ENCODE data around the gene TDRD9.
"Not testable (repeated sequence)": the region's sequence is repeated elsewhere in the genome, so short reads cannot be mapped to it uniquely, and the experiment has no call there.

Gene TDRD9

GRCh38 chr14:103886304-103887169 lies 41.7 kb upstream of the TDRD9 start:
- Histone ChIP-seq H3K36me3 (ENCODE audit: control insufficient read depth, insufficient read depth, low read length) (no peaks in the 10 kb centered on the region), H3K4me3 (ENCODE audit: low read depth, low read length) (no peak overlapping the region), H3K9me3 (ENCODE audit: control insufficient read depth, insufficient read depth, low read length) (no peaks in the 10 kb centered on the region), H3K9ac (ENCODE audit: low read depth, low read length) (no peak overlapping the region), H3K4me1 (ENCODE audit: control insufficient read depth, insufficient read depth, low read length) (no peaks in the 10 kb centered on the region), H3K27me3 (ENCODE audit: control insufficient read depth, insufficient read depth, low read length) (no peaks in the 10 kb centered on the region)

- H3K27me3 ChIP-seq (ENCODE audit: control insufficient read depth, insufficient read depth, low read length): no peaks in the 10 kb centered on the region
- no peak overlapping the region for H3K9ac ChIP-seq (ENCODE audit: low read depth, low read length)
- no peak overlapping the region for H3K4me3 ChIP-seq (ENCODE audit: low read depth, low read length)
- no peaks in the 10 kb centered on the region for H3K9me3 ChIP-seq (ENCODE audit: control insufficient read depth, insufficient read depth, low read length)
- no peaks in the 10 kb centered on the region for H3K4me1 ChIP-seq (ENCODE audit: control insufficient read depth, insufficient read depth, low read length)
- H3K36me3 ChIP-seq (ENCODE audit: control insufficient read depth, insufficient read depth, low read length): no peaks in the 10 kb centered on the region
Observed at GRCh38 chr14:103887170-103887501, 41.1 kb upstream of the TDRD9 start.

- Histone ChIP-seq H3K9ac (ENCODE audit: low read depth, low read length) (no peak overlapping the region), H3K4me1 (ENCODE audit: control insufficient read depth, insufficient read depth, low read length) (no peaks in the 10 kb centered on the region), H3K4me3 (ENCODE audit: low read depth, low read length) (no peak overlapping the region), H3K9me3 (ENCODE audit: control insufficient read depth, insufficient read depth, low read length) (no peaks in the 10 kb centered on the region), H3K36me3 (ENCODE audit: control insufficient read depth, insufficient read depth, low read length) (no peaks in the 10 kb centered on the region), H3K27me3 (ENCODE audit: control insufficient read depth, insufficient read depth, low read length) (no peaks in the 10 kb centered on the region)
Observed at GRCh38 chr14:103887557-103888115, 40.6 kb upstream of the TDRD9 start.

GRCh38 chr14:103889002-103889312 lies 39.3 kb upstream of the TDRD9 start:
- H3K27me3 ChIP-seq (ENCODE audit: control insufficient read depth, insufficient read depth, low read length); H3K4me3 ChIP-seq (ENCODE audit: low read depth, low read length); H3K4me1 ChIP-seq (ENCODE audit: control insufficient read depth, insufficient read depth, low read length); H3K9ac ChIP-seq (ENCODE audit: low read depth, low read length); H3K9me3 ChIP-seq (ENCODE audit: control insufficient read depth, insufficient read depth, low read length); H3K36me3 ChIP-seq (ENCODE audit: control insufficient read depth, insufficient read depth, low read length): not testable (repeated sequence)

- Histone ChIP-seq H3K4me3 (ENCODE audit: low read depth, low read length) (no peak overlapping the region), H3K9me3 (ENCODE audit: control insufficient read depth, insufficient read depth, low read length) (no peaks in the 10 kb centered on the region), H3K4me1 (ENCODE audit: control insufficient read depth, insufficient read depth, low read length) (no peaks in the 10 kb centered on the region), H3K36me3 (ENCODE audit: control insufficient read depth, insufficient read depth, low read length) (no peaks in the 10 kb centered on the region), H3K9ac (ENCODE audit: low read depth, low read length) (no peak overlapping the region), H3K27me3 (ENCODE audit: control insufficient read depth, insufficient read depth, low read length) (no peaks in the 10 kb centered on the region)
Observed at GRCh38 chr14:103889313-103890051, 38.8 kb upstream of the TDRD9 start.

GRCh38 chr14:103890052-103890371 lies 38.2 kb upstream of the TDRD9 start:
- Histone ChIP-seq H3K4me3 (ENCODE audit: low read depth, low read length) (no peak overlapping the region), H3K4me1 (ENCODE audit: control insufficient read depth, insufficient read depth, low read length) (no peaks in the 10 kb centered on the region), H3K27me3 (ENCODE audit: control insufficient read depth, insufficient read depth, low read length) (no peaks in the 10 kb centered on the region), H3K36me3 (ENCODE audit: control insufficient read depth, insufficient read depth, low read length) (no peaks in the 10 kb centered on the region), H3K9me3 (ENCODE audit: control insufficient read depth, insufficient read depth, low read length) (no peaks in the 10 kb centered on the region), H3K9ac (ENCODE audit: low read depth, low read length) (no peak overlapping the region)

GRCh38 chr14:103890821-103891666 lies 37.2 kb upstream of the TDRD9 start:
- Histone ChIP-seq H3K9me3 (ENCODE audit: control insufficient read depth, insufficient read depth, low read length) (no peaks in the 10 kb centered on the region), H3K4me3 (ENCODE audit: low read depth, low read length) (no peak overlapping the region), H3K9ac (ENCODE audit: low read depth, low read length) (no peak overlapping the region), H3K27me3 (ENCODE audit: control insufficient read depth, insufficient read depth, low read length) (no peaks in the 10 kb centered on the region), H3K36me3 (ENCODE audit: control insufficient read depth, insufficient read depth, low read length) (no peaks in the 10 kb centered on the region), H3K4me1 (ENCODE audit: control insufficient read depth, insufficient read depth, low read length) (no peaks in the 10 kb centered on the region)

- Histone ChIP-seq H3K9me3 (ENCODE audit: control insufficient read depth, insufficient read depth, low read length) (no peaks in the 10 kb centered on the region), H3K4me1 (ENCODE audit: control insufficient read depth, insufficient read depth, low read length) (no peaks in the 10 kb centered on the region), H3K4me3 (ENCODE audit: low read depth, low read length) (no peak overlapping the region), H3K27me3 (ENCODE audit: control insufficient read depth, insufficient read depth, low read length) (no peaks in the 10 kb centered on the region), H3K36me3 (ENCODE audit: control insufficient read depth, insufficient read depth, low read length) (no peaks in the 10 kb centered on the region), H3K9ac (ENCODE audit: low read depth, low read length) (no peak overlapping the region)
Observed at GRCh38 chr14:103891667-103892215, 36.5 kb upstream of the TDRD9 start.

- Histone ChIP-seq H3K9ac (ENCODE audit: low read depth, low read length) (no peak overlapping the region), H3K27me3 (ENCODE audit: control insufficient read depth, insufficient read depth, low read length) (no peaks in the 10 kb centered on the region), H3K4me1 (ENCODE audit: control insufficient read depth, insufficient read depth, low read length) (no peaks in the 10 kb centered on the region), H3K9me3 (ENCODE audit: control insufficient read depth, insufficient read depth, low read length) (no peaks in the 10 kb centered on the region), H3K36me3 (ENCODE audit: control insufficient read depth, insufficient read depth, low read length) (no peaks in the 10 kb centered on the region), H3K4me3 (ENCODE audit: low read depth, low read length) (no peak overlapping the region)
Observed at GRCh38 chr14:103892247-103892646, 36.0 kb upstream of the TDRD9 start.

- no peaks in the 10 kb centered on the region for H3K4me1 ChIP-seq (ENCODE audit: control insufficient read depth, insufficient read depth, low read length)
- H3K27me3 ChIP-seq (ENCODE audit: control insufficient read depth, insufficient read depth, low read length): no peaks in the 10 kb centered on the region
- H3K9me3 ChIP-seq (ENCODE audit: control insufficient read depth, insufficient read depth, low read length): no peaks in the 10 kb centered on the region
Observed at GRCh38 chr14:103894034-103894722, 34.1 kb upstream of the TDRD9 start.

GRCh38 chr14:103894723-103895059 lies 33.6 kb upstream of the TDRD9 start:
- Histone ChIP-seq H3K4me1 (ENCODE audit: control insufficient read depth, insufficient read depth, low read length) (no peaks in the 10 kb centered on the region), H3K36me3 (ENCODE audit: control insufficient read depth, insufficient read depth, low read length) (no peaks in the 10 kb centered on the region), H3K9me3 (ENCODE audit: control insufficient read depth, insufficient read depth, low read length) (no peaks in the 10 kb centered on the region), H3K4me3 (ENCODE audit: low read depth, low read length) (no peak overlapping the region), H3K27me3 (ENCODE audit: control insufficient read depth, insufficient read depth, low read length) (no peaks in the 10 kb centered on the region), H3K9ac (ENCODE audit: low read depth, low read length) (no peak overlapping the region)

More at GRCh38 chr14:103894034-103894722, 34.1 kb upstream of the TDRD9 start:
- Histone ChIP-seq H3K9ac (ENCODE audit: low read depth, low read length) (no peak overlapping the region), H3K4me3 (ENCODE audit: low read depth, low read length) (no peak overlapping the region), H3K36me3 (ENCODE audit: control insufficient read depth, insufficient read depth, low read length) (no peaks in the 10 kb centered on the region)

Data from iPS-15b (cell line).